ENCODE data around the gene RAD23B.
"Not testable (repeated sequence)": the region's sequence is repeated elsewhere in the genome, so short reads cannot be mapped to it uniquely, and the experiment has no call there.

Gene RAD23B

GRCh38 chr9:107258919-107259318 is 24.2 kb upstream of the RAD23B start:
- Histone ChIP-seq H3K4me3 (no peak overlapping the region), H3K36me3 (replicated peaks) (no peaks in the 10 kb centered on the region), H3K27me3 (ENCODE audit: low read depth) (no peaks in the 10 kb centered on the region), H3K4me1 (no peaks in the 10 kb centered on the region), H3K9me3 (no peaks in the 10 kb centered on the region)
- DNase-seq (ENCODE audit: low spot score in 2 of 2), result no peak
- in situ Hi-C loops (cut with MboI; ENCODE audit: low sequenced_read_pairs), result no loop called here

GRCh38 chr9:107259751-107260313 is 23.2 kb upstream of the RAD23B start:
- H3K9me3 ChIP-seq; H3K27me3 ChIP-seq (ENCODE audit: low read depth); H3K36me3 ChIP-seq (replicated peaks); H3K4me1 ChIP-seq; in situ Hi-C loops (cut with MboI; ENCODE audit: low sequenced_read_pairs); DNase-seq (ENCODE audit: low spot score in 2 of 2); H3K4me3 ChIP-seq: not testable (repeated sequence)

GRCh38 chr9:107260437-107261081 is 22.5 kb upstream of the RAD23B start:
- DNase-seq (ENCODE audit: low spot score in 2 of 2), result peak in 1 of 2 experiments; percentile 39
- Histone ChIP-seq H3K36me3 (replicated peaks) (no peaks in the 10 kb centered on the region), H3K9me3 (no peaks in the 10 kb centered on the region), H3K27me3 (ENCODE audit: low read depth) (no peaks in the 10 kb centered on the region), H3K4me1 (no peaks in the 10 kb centered on the region), H3K4me3 (no peak overlapping the region)
- in situ Hi-C loops (cut with MboI; ENCODE audit: low sequenced_read_pairs), result no loop called here

GRCh38 chr9:107261106-107261505 is 22.0 kb upstream of the RAD23B start:
- H3K4me3 ChIP-seq, result no peak overlapping the region
- no peak for DNase-seq (ENCODE audit: low spot score in 2 of 2)
- H3K36me3 ChIP-seq (replicated peaks), result no peaks in the 10 kb centered on the region
- no peaks in the 10 kb centered on the region for H3K4me1 ChIP-seq
- H3K27me3 ChIP-seq (ENCODE audit: low read depth), result no peaks in the 10 kb centered on the region
- in situ Hi-C loops (cut with MboI; ENCODE audit: low sequenced_read_pairs), result no loop called here
- no peaks in the 10 kb centered on the region for H3K9me3 ChIP-seq

- Histone ChIP-seq H3K4me3 (no peak overlapping the region), H3K4me1 (no peaks in the 10 kb centered on the region), H3K27me3 (ENCODE audit: low read depth) (no peaks in the 10 kb centered on the region), H3K9me3 (no peaks in the 10 kb centered on the region), H3K36me3 (replicated peaks) (no peaks in the 10 kb centered on the region)
- in situ Hi-C loops (cut with MboI; ENCODE audit: low sequenced_read_pairs), result no loop called here
- no peak for DNase-seq (ENCODE audit: low spot score in 2 of 2)
These were observed 19.8 kb upstream of the RAD23B start for GRCh38 chr9:107263289-107263688.

GRCh38 chr9:107266624-107267368 is 16.3 kb upstream of the RAD23B start:
- Histone ChIP-seq H3K27me3 (ENCODE audit: low read depth) (peaks cover 3% of the 10 kb centered on the region; the same call in 1 of the 2 replicates), H3K4me3 (no peak overlapping the region), H3K36me3 (replicated peaks) (no peaks in the 10 kb centered on the region), H3K9me3 (no peaks in the 10 kb centered on the region), H3K4me1 (no peaks in the 10 kb centered on the region)
- no peak for DNase-seq (ENCODE audit: low spot score in 2 of 2)
- in situ Hi-C loops (cut with MboI; ENCODE audit: low sequenced_read_pairs), result no loop called here

GRCh38 chr9:107268560-107268959 is 14.5 kb upstream of the RAD23B start:
- H3K4me1 ChIP-seq, result no peaks in the 10 kb centered on the region
- no peak overlapping the region for H3K4me3 ChIP-seq
- no peak for DNase-seq (ENCODE audit: low spot score in 2 of 2)
- in situ Hi-C loops (cut with MboI; ENCODE audit: low sequenced_read_pairs), result no loop called here
- H3K9me3 ChIP-seq, result no peaks in the 10 kb centered on the region
- no peaks in the 10 kb centered on the region for H3K36me3 ChIP-seq (replicated peaks)
- H3K27me3 ChIP-seq (ENCODE audit: low read depth), result peaks cover 3% of the 10 kb centered on the region; the same call in 1 of the 2 replicates

- no peak for DNase-seq (ENCODE audit: low spot score in 2 of 2)
- Histone ChIP-seq H3K9me3 (no peaks in the 10 kb centered on the region), H3K4me3 (no peak overlapping the region), H3K4me1 (no peaks in the 10 kb centered on the region), H3K36me3 (replicated peaks) (no peaks in the 10 kb centered on the region), H3K27me3 (ENCODE audit: low read depth) (peaks cover 3% of the 10 kb centered on the region; the same call in 1 of the 2 replicates)
- in situ Hi-C loops (cut with MboI; ENCODE audit: low sequenced_read_pairs), result no loop called here
These were observed 13.8 kb upstream of the RAD23B start for GRCh38 chr9:107269254-107269653.

- peaks cover 3% of the 10 kb centered on the region; the same call in 1 of the 2 replicates for H3K27me3 ChIP-seq (ENCODE audit: low read depth)
- H3K9me3 ChIP-seq, result no peaks in the 10 kb centered on the region
- DNase-seq (ENCODE audit: low spot score in 2 of 2), result no peak
- no peaks in the 10 kb centered on the region for H3K36me3 ChIP-seq (replicated peaks)
- H3K4me1 ChIP-seq, result no peaks in the 10 kb centered on the region
- H3K4me3 ChIP-seq, result no peak overlapping the region
- in situ Hi-C loops (cut with MboI; ENCODE audit: low sequenced_read_pairs), result no loop called here
These were observed 13.4 kb upstream of the RAD23B start for GRCh38 chr9:107269681-107270080.

- no peaks in the 10 kb centered on the region for H3K4me1 ChIP-seq
- in situ Hi-C loops (cut with MboI; ENCODE audit: low sequenced_read_pairs), result no loop called here
- no peak overlapping the region for H3K4me3 ChIP-seq
These were observed 13.0 kb upstream of the RAD23B start for GRCh38 chr9:107270082-107270481.

GRCh38 chr9:107270580-107270979 is 12.5 kb upstream of the RAD23B start:
- in situ Hi-C loops (cut with MboI; ENCODE audit: low sequenced_read_pairs), result no loop called here
- DNase-seq (ENCODE audit: low spot score in 2 of 2), result no peak
- no peak overlapping the region for H3K4me3 ChIP-seq

More at GRCh38 chr9:107270082-107270481, 13.0 kb upstream of the RAD23B start:
- H3K27me3 ChIP-seq (ENCODE audit: low read depth), result peaks cover 3% of the 10 kb centered on the region; the same call in 1 of the 2 replicates
- no peak for DNase-seq (ENCODE audit: low spot score in 2 of 2)
- no peaks in the 10 kb centered on the region for H3K36me3 ChIP-seq (replicated peaks)
- no peaks in the 10 kb centered on the region for H3K9me3 ChIP-seq

GRCh38 chr9:107273634-107274033 is 9.4 kb upstream of the RAD23B start:
- in situ Hi-C loops (cut with MboI; ENCODE audit: low sequenced_read_pairs), result no loop called here
- Histone ChIP-seq H3K36me3 (replicated peaks) (no peaks in the 10 kb centered on the region), H3K4me3 (no peak overlapping the region), H3K4me1 (no peaks in the 10 kb centered on the region), H3K27me3 (ENCODE audit: low read depth) (peaks cover 3% of the 10 kb centered on the region; the same call in 1 of the 2 replicates), H3K9me3 (no peaks in the 10 kb centered on the region)
- no peak for DNase-seq (ENCODE audit: low spot score in 2 of 2)

More at GRCh38 chr9:107270580-107270979, 12.5 kb upstream of the RAD23B start:
- Histone ChIP-seq H3K36me3 (replicated peaks) (no peaks in the 10 kb centered on the region), H3K9me3 (no peaks in the 10 kb centered on the region), H3K27me3 (ENCODE audit: low read depth) (peaks cover 3% of the 10 kb centered on the region; the same call in 1 of the 2 replicates), H3K4me1 (no peaks in the 10 kb centered on the region)

- Histone ChIP-seq H3K36me3 (replicated peaks) (no peaks in the 10 kb centered on the region), H3K9me3 (no peaks in the 10 kb centered on the region), H3K4me1 (no peaks in the 10 kb centered on the region), H3K4me3 (no peak overlapping the region), H3K27me3 (ENCODE audit: low read depth) (peaks cover 3% of the 10 kb centered on the region; the same call in 1 of the 2 replicates)
- no peak for DNase-seq (ENCODE audit: low spot score in 2 of 2)
- in situ Hi-C loops (cut with MboI; ENCODE audit: low sequenced_read_pairs), result no loop called here
These were observed 9.0 kb upstream of the RAD23B start for GRCh38 chr9:107274096-107274495.

GRCh38 chr9:107274953-107275422 is 8.1 kb upstream of the RAD23B start:
- no peaks in the 10 kb centered on the region for H3K36me3 ChIP-seq (replicated peaks)
- no peak for DNase-seq (ENCODE audit: low spot score in 2 of 2)
- in situ Hi-C loops (cut with MboI; ENCODE audit: low sequenced_read_pairs), result no loop called here
- H3K4me3 ChIP-seq, result no peak overlapping the region
- H3K27me3 ChIP-seq (ENCODE audit: low read depth), result peaks cover 3% of the 10 kb centered on the region; the same call in 1 of the 2 replicates
- H3K9me3 ChIP-seq, result no peaks in the 10 kb centered on the region
- no peaks in the 10 kb centered on the region for H3K4me1 ChIP-seq

Measured in HAP-1 (cell line).